OCI-LY1 (cell line): ENCODE measurements around the gene MRTFA.

Experiments
- H2AFZ ChIP-seq: fragments of 200-600 bp; sonication (generic), shearing (Covaris generic); 2 replicates; pipeline ENCODE4 v1.6.0; 2014; ENCODE audit warnings: antibody characterized with exemption, mild to moderate bottlenecking, low read length
- H3F3A ChIP-seq: fragments of 200-600 bp; sonication (generic), shearing (Covaris generic); 2 replicates; pipeline ENCODE4 v1.6.0; 2014; ENCODE audit warnings: mild to moderate bottlenecking, antibody characterized with exemption, low read length, moderate library complexity; ENCODE audit not compliant: insufficient read depth
- H3K27ac ChIP-seq: fragments of 200-600 bp; sonication (generic); 2 replicates; pipeline ENCODE4 v1.5.1; 2014; ENCODE audit warnings: low read length, mixed run types, mild to moderate bottlenecking, low read depth; ENCODE audit not compliant: poor library complexity, severe bottlenecking
- H3K27me3 ChIP-seq: fragments of 200-600 bp; sonication (generic); 2 replicates; pipeline ENCODE4 v1.6.0; 2014; ENCODE audit warnings: antibody characterized with exemption, mild to moderate bottlenecking, low read length, moderate library complexity; ENCODE audit not compliant: insufficient read depth
- H3K36me3 ChIP-seq: fragments of 200-600 bp; sonication (generic); 2 replicates; pipeline ENCODE4 v1.6.1; 2014; ENCODE audit warnings: mild to moderate bottlenecking, antibody characterized with exemption, low read length, moderate library complexity, mixed read lengths; ENCODE audit not compliant: insufficient read depth
- H3K4me1 ChIP-seq: fragments of 200-600 bp; sonication (generic); 2 replicates; pipeline ENCODE4 v1.5.1; 2014; ENCODE audit warnings: mild to moderate bottlenecking, low read length, moderate library complexity; ENCODE audit not compliant: insufficient read depth, severe bottlenecking
- H3K4me2 ChIP-seq: fragments of 200-600 bp; sonication (generic), shearing (Covaris generic); 2 replicates; pipeline ENCODE4 v1.6.1; 2014; ENCODE audit warnings: low read length
- H3K4me3 ChIP-seq: fragments of 200-600 bp; sonication (generic); 2 replicates; pipeline ENCODE4 v1.5.1; 2014; ENCODE audit warnings: low read length, low read depth, mild to moderate bottlenecking, mixed read lengths; ENCODE audit not compliant: poor library complexity, severe bottlenecking
- H3K79me2 ChIP-seq: fragments of 200-600 bp; shearing (Covaris generic); 2 replicates; pipeline ENCODE4 v1.6.1; 2016; ENCODE audit warnings: mixed run types, low read length, mixed read lengths; ENCODE audit not compliant: insufficient read depth
- H3K9ac ChIP-seq: fragments of 200-600 bp; sonication (generic), shearing (Covaris generic); 2 replicates; pipeline ENCODE4 v1.6.1; 2014; ENCODE audit warnings: mild to moderate bottlenecking, low read length, mixed read lengths
- H3K9me2 ChIP-seq: fragments of 200-600 bp; sonication (generic), shearing (Covaris generic); 2 replicates; pipeline ENCODE4 v1.6.1; 2014; ENCODE audit warnings: low read depth, mild to moderate bottlenecking, low read length, mixed read lengths
- H3K9me3 ChIP-seq: fragments of 200-600 bp; shearing (Covaris generic); 2 replicates; pipeline ENCODE4 v1.6.1; 2014; ENCODE audit warnings: low read length, mixed read lengths
- H4K20me1 ChIP-seq: fragments of 200-600 bp; sonication (generic), shearing (Covaris generic); 2 replicates; pipeline ENCODE4 v1.6.0; 2016; ENCODE audit warnings: mild to moderate bottlenecking, low read length; ENCODE audit not compliant: insufficient read depth
- EZH2 ChIP-seq: fragments of 200-600 bp; sonication (generic), shearing (Covaris generic); IDR thresholded peaks from 2 replicates; pipeline ENCODE4 v1.8.0; 2017; ENCODE audit warnings: borderline replicate concordance, mixed run types, mild to moderate bottlenecking, antibody characterized with exemption, low read length, moderate library complexity, mixed read lengths
- TF ChIP-seq, protein P1 (sequence below): fragments of 200-600 bp; sonication (generic), shearing (Covaris generic); IDR thresholded peaks from 2 replicates; pipeline ENCODE4 v1.5.1; 2017; ENCODE audit warnings: mild to moderate bottlenecking, antibody characterized with exemption, low read length, moderate library complexity, mixed read lengths

MRTFA gene

DNA sequence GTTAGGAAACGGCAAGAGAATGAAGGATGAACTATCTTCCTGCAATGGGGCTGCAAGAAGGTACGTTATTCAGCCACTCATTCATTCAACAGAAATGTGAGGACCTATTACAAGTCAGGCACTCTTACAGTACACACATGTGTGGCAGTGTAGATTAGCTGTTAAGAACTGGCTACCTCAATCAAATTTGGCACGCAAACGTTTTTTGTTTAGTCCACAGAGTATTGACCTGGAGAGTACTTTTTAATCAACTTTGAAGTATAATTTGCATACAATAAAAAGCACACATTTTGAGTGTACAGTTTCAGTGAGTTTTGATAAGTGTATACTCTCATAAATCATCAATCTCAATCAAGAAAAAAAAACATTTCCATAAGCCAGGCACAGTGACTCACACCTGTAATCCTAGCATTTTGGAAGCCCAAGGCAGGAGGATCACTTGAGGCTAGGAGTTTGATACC, 24.2 kb downstream of the MRTFA start:
- Histone ChIP-seq H3K4me1 (peaks cover 31% of the 10 kb centered on the region), H3K27me3 (no peaks in the 10 kb centered on the region), H3F3A (no peaks in the 10 kb centered on the region), H3K27ac (no peak overlapping the region), H2AFZ (no peak overlapping the region), H4K20me1 (no peaks in the 10 kb centered on the region), H3K9me2 (no peaks in the 10 kb centered on the region), H3K79me2 (peaks cover 21% of the 10 kb centered on the region), H3K36me3 (no peaks in the 10 kb centered on the region), H3K4me2 (no peak overlapping the region), H3K9ac (no peak overlapping the region), H3K4me3 (no peak overlapping the region), H3K9me3 (no peaks in the 10 kb centered on the region)
- TF ChIP-seq EZH2, result no peak
- TF ChIP-seq, protein P1, sequence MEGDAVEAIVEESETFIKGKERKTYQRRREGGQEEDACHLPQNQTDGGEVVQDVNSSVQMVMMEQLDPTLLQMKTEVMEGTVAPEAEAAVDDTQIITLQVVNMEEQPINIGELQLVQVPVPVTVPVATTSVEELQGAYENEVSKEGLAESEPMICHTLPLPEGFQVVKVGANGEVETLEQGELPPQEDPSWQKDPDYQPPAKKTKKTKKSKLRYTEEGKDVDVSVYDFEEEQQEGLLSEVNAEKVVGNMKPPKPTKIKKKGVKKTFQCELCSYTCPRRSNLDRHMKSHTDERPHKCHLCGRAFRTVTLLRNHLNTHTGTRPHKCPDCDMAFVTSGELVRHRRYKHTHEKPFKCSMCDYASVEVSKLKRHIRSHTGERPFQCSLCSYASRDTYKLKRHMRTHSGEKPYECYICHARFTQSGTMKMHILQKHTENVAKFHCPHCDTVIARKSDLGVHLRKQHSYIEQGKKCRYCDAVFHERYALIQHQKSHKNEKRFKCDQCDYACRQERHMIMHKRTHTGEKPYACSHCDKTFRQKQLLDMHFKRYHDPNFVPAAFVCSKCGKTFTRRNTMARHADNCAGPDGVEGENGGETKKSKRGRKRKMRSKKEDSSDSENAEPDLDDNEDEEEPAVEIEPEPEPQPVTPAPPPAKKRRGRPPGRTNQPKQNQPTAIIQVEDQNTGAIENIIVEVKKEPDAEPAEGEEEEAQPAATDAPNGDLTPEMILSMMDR, result no peak

DNA sequence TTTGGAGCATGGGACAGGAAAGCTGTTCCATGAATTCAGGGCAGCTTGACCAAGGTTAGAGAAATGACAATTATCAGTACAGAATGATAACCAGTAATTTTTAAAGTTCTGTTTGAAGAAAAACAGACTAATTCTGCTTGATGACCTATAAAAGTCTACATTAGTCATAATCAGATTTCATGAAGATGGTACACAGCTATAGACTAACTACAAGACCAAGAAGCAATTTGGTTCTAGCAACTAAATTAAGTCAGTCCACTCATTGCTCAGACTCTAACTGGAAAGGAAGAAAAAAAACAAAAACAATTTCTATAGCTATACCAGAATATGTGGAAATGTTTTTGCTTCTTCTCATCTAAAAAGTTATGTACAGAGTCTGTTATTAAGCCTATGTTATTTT, 24.9 kb downstream of the MRTFA start:
- Histone ChIP-seq H4K20me1 (no peaks in the 10 kb centered on the region), H3K4me2 (no peak overlapping the region), H3K36me3 (no peaks in the 10 kb centered on the region), H3K4me3 (no peak overlapping the region), H3F3A (no peaks in the 10 kb centered on the region), H3K9me3 (no peaks in the 10 kb centered on the region), H2AFZ (no peak overlapping the region), H3K4me1 (peaks cover 38% of the 10 kb centered on the region), H3K79me2 (peaks cover 25% of the 10 kb centered on the region), H3K27me3 (no peaks in the 10 kb centered on the region), H3K9me2 (no peaks in the 10 kb centered on the region), H3K9ac (no peak overlapping the region), H3K27ac (no peak overlapping the region)
- no peak for TF ChIP-seq EZH2
- TF ChIP-seq, protein P1, result no peak

DNA sequence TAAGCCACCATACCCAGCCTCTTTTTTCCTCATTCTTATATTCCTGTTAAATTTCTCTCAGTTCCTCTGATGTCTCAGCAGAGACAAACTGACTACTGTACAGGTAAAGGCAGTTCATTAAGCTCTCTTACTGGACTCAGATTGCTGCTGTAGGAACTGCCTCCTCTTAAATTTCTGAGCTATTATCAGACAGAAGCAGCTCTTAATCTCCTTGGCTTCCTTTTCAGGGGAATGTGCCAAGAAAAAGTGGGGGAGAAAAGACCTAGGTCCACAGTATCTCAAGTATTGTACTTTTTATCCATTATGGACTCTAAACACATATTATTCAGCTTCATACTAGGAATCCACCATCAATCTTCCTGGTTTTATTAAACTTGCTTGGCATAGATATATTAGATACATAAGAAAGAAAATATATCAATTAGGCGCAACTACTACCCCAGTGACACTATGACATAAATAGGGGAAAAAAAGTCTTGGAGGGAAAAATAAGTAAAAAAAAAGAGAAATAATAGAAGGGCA, 26.1 kb downstream of the MRTFA start:
- H2AFZ ChIP-seq, result no peak overlapping the region
- H3K9me2 ChIP-seq, result no peaks in the 10 kb centered on the region
- no peaks in the 10 kb centered on the region for H3K27me3 ChIP-seq
- H3K4me1 ChIP-seq, result peaks cover 41% of the 10 kb centered on the region
- TF ChIP-seq EZH2, result no peak
- TF ChIP-seq, protein P1, result no peak
- H3K27ac ChIP-seq, result peak overlapping the region; percentile 14
- H3K4me2 ChIP-seq, result no peak overlapping the region
- H3K4me3 ChIP-seq, result no peak overlapping the region
- no peak overlapping the region for H3K9ac ChIP-seq
- no peaks in the 10 kb centered on the region for H3K36me3 ChIP-seq
- H3K79me2 ChIP-seq, result peaks cover 33% of the 10 kb centered on the region
- H4K20me1 ChIP-seq, result no peaks in the 10 kb centered on the region
- no peaks in the 10 kb centered on the region for H3K9me3 ChIP-seq
- H3F3A ChIP-seq, result no peaks in the 10 kb centered on the region
